Measurements from ENCODE around the gene KLHDC8B. TPM values are rescaled to one million over a fixed set of nuclear protein-coding genes. Genes with fewer than 3 reads are reported as not detected.

The KLHDC8B gene
- total and polyA plus RNA-seq, 9 of the 15 experiments (the other 6 are each of a cell fraction or from before 2014, with no cell fraction given): 6.9 to 34.8 (median 25.2) TPM

Other genes with a start within 250 kb of the KLHDC8B start
Only the 7 nearest of the 15 such genes appear.
- gene IMPDH2, start 142.2 kb upstream of the KLHDC8B start, total RNA-seq (2014; rRNA removed): 376 and 506 TPM in 2 replicates
- 296 and 320 TPM in 2 replicates for gene IMPDH2, start 142.2 kb upstream of the KLHDC8B start, total RNA-seq (2014; rRNA removed; fragmentation: Illumina TruSeq; extraction: Trizol)
- 359 and 366 TPM in 2 replicates for gene IMPDH2, start 142.2 kb upstream of the KLHDC8B start, total RNA-seq (2015; rRNA removed; fragmentation: Illumina TruSeq; extraction: Trizol)
- gene IMPDH2, start 142.2 kb upstream of the KLHDC8B start, total RNA-seq (2021): 315 and 318 TPM in 2 replicates
- 332 and 336 TPM in 2 replicates for gene IMPDH2, start 142.2 kb upstream of the KLHDC8B start, polyA plus RNA-seq (2011; rRNA removed)
- 362 and 391 TPM in 2 replicates for gene IMPDH2, start 142.2 kb upstream of the KLHDC8B start, polyA plus RNA-seq (2014; fragmentation: Illumina TruSeq; extraction: Trizol)
- 100 to 1,000 TPM; 426 to 507 TPM for gene IMPDH2, start 142.2 kb upstream of the KLHDC8B start, polyA plus RNA-seq (2014; fragmentation: Nextera tagmentation; extraction: Ambion mirVana)
- 352 and 442 TPM in 2 replicates for gene IMPDH2, start 142.2 kb upstream of the KLHDC8B start, polyA plus RNA-seq (2014; rRNA removed)
- gene QRICH1, start 77.5 kb upstream of the KLHDC8B start, total RNA-seq (2014; rRNA removed): 54.6 and 59.0 TPM in 2 replicates
- gene QRICH1, start 77.5 kb upstream of the KLHDC8B start, total RNA-seq (2014; rRNA removed; fragmentation: Illumina TruSeq; extraction: Trizol): 56.7 and 67.5 TPM in 2 replicates
- 54.0 and 55.6 TPM in 2 replicates for gene QRICH1, start 77.5 kb upstream of the KLHDC8B start, total RNA-seq (2015; rRNA removed; fragmentation: Illumina TruSeq; extraction: Trizol)
- gene QRICH1, start 77.5 kb upstream of the KLHDC8B start, total RNA-seq (2021): 74.3 and 81.7 TPM in 2 replicates
- gene QRICH1, start 77.5 kb upstream of the KLHDC8B start, polyA plus RNA-seq (2011; rRNA removed): 99.2 and 102 TPM in 2 replicates
- 65.1 and 73.3 TPM in 2 replicates for gene QRICH1, start 77.5 kb upstream of the KLHDC8B start, polyA plus RNA-seq (2014; fragmentation: Illumina TruSeq; extraction: Trizol)
- gene QRICH1, start 77.5 kb upstream of the KLHDC8B start, polyA plus RNA-seq (2014; fragmentation: Nextera tagmentation; extraction: Ambion mirVana): 10 to 100 TPM; 20.1 to 20.5 TPM
- gene QRICH1, start 77.5 kb upstream of the KLHDC8B start, polyA plus RNA-seq (2014; rRNA removed): 89.7 and 90.7 TPM in 2 replicates
- gene QARS1, start 66.8 kb upstream of the KLHDC8B start, total RNA-seq (2014; rRNA removed): 273 and 315 TPM in 2 replicates
- gene QARS1, start 66.8 kb upstream of the KLHDC8B start, total RNA-seq (2014; rRNA removed; fragmentation: Illumina TruSeq; extraction: Trizol): 146 and 170 TPM in 2 replicates
- gene QARS1, start 66.8 kb upstream of the KLHDC8B start, total RNA-seq (2015; rRNA removed; fragmentation: Illumina TruSeq; extraction: Trizol): 176 TPM in 2 replicates
- 297 and 298 TPM in 2 replicates for gene QARS1, start 66.8 kb upstream of the KLHDC8B start, total RNA-seq (2021)
- 148 and 237 TPM in 2 replicates for gene QARS1, start 66.8 kb upstream of the KLHDC8B start, polyA plus RNA-seq (2011; rRNA removed)
- gene QARS1, start 66.8 kb upstream of the KLHDC8B start, polyA plus RNA-seq (2014; fragmentation: Illumina TruSeq; extraction: Trizol): 305 and 381 TPM in 2 replicates
- gene QARS1, start 66.8 kb upstream of the KLHDC8B start, polyA plus RNA-seq (2014; fragmentation: Nextera tagmentation; extraction: Ambion mirVana): 100 to 1,000 TPM; 230 to 310 TPM
- 249 and 307 TPM in 2 replicates for gene QARS1, start 66.8 kb upstream of the KLHDC8B start, polyA plus RNA-seq (2014; rRNA removed)
- gene USP19, start 50.8 kb upstream of the KLHDC8B start, total RNA-seq (2014; rRNA removed): 38.1 and 42.0 TPM in 2 replicates
- 15.5 and 20.0 TPM in 2 replicates for gene USP19, start 50.8 kb upstream of the KLHDC8B start, total RNA-seq (2014; rRNA removed; fragmentation: Illumina TruSeq; extraction: Trizol)
- 20.8 and 25.2 TPM in 2 replicates for gene USP19, start 50.8 kb upstream of the KLHDC8B start, total RNA-seq (2015; rRNA removed; fragmentation: Illumina TruSeq; extraction: Trizol)
- 64.7 and 65.9 TPM in 2 replicates for gene USP19, start 50.8 kb upstream of the KLHDC8B start, total RNA-seq (2021)
- gene USP19, start 50.8 kb upstream of the KLHDC8B start, polyA plus RNA-seq (2011; rRNA removed): 36.9 and 43.3 TPM in 2 replicates
- 34.9 and 37.6 TPM in 2 replicates for gene USP19, start 50.8 kb upstream of the KLHDC8B start, polyA plus RNA-seq (2014; fragmentation: Illumina TruSeq; extraction: Trizol)
- gene USP19, start 50.8 kb upstream of the KLHDC8B start, polyA plus RNA-seq (2014; fragmentation: Nextera tagmentation; extraction: Ambion mirVana): under 1 TPM; 0.24 to 0.43 TPM
- 37.9 and 47.7 TPM in 2 replicates for gene USP19, start 50.8 kb upstream of the KLHDC8B start, polyA plus RNA-seq (2014; rRNA removed)
- gene LAMB2, start 38.5 kb upstream of the KLHDC8B start, total RNA-seq (2014; rRNA removed): 11.1 and 16.2 TPM in 2 replicates
- 4.9 and 6.0 TPM in 2 replicates for gene LAMB2, start 38.5 kb upstream of the KLHDC8B start, total RNA-seq (2014; rRNA removed; fragmentation: Illumina TruSeq; extraction: Trizol)
- gene LAMB2, start 38.5 kb upstream of the KLHDC8B start, total RNA-seq (2015; rRNA removed; fragmentation: Illumina TruSeq; extraction: Trizol): 6.4 and 6.7 TPM in 2 replicates
- gene LAMB2, start 38.5 kb upstream of the KLHDC8B start, total RNA-seq (2021): 17.5 and 17.9 TPM in 2 replicates
- gene LAMB2, start 38.5 kb upstream of the KLHDC8B start, polyA plus RNA-seq (2011; rRNA removed): 19.9 and 39.0 TPM in 2 replicates
- gene LAMB2, start 38.5 kb upstream of the KLHDC8B start, polyA plus RNA-seq (2014; fragmentation: Illumina TruSeq; extraction: Trizol): 17.2 and 18.4 TPM in 2 replicates
- 1 to 10 TPM; 1.4 to 3.0 TPM for gene LAMB2, start 38.5 kb upstream of the KLHDC8B start, polyA plus RNA-seq (2014; fragmentation: Nextera tagmentation; extraction: Ambion mirVana)
- gene LAMB2, start 38.5 kb upstream of the KLHDC8B start, polyA plus RNA-seq (2014; rRNA removed): 22.8 and 26.0 TPM in 2 replicates
- gene CCDC71, start 5.3 kb upstream of the KLHDC8B start, total RNA-seq (2014; rRNA removed): 14.3 and 24.7 TPM in 2 replicates
- 5.6 and 7.4 TPM in 2 replicates for gene CCDC71, start 5.3 kb upstream of the KLHDC8B start, total RNA-seq (2014; rRNA removed; fragmentation: Illumina TruSeq; extraction: Trizol)
- gene CCDC71, start 5.3 kb upstream of the KLHDC8B start, total RNA-seq (2015; rRNA removed; fragmentation: Illumina TruSeq; extraction: Trizol): 12.2 and 13.0 TPM in 2 replicates
- gene CCDC71, start 5.3 kb upstream of the KLHDC8B start, total RNA-seq (2021): 18.4 and 18.7 TPM in 2 replicates
- gene CCDC71, start 5.3 kb upstream of the KLHDC8B start, polyA plus RNA-seq (2011; rRNA removed): 14.1 and 15.6 TPM in 2 replicates
- gene CCDC71, start 5.3 kb upstream of the KLHDC8B start, polyA plus RNA-seq (2014; fragmentation: Illumina TruSeq; extraction: Trizol): 17.1 and 20.1 TPM in 2 replicates
- under 1 TPM; 0.13 to 0.31 TPM for gene CCDC71, start 5.3 kb upstream of the KLHDC8B start, polyA plus RNA-seq (2014; fragmentation: Nextera tagmentation; extraction: Ambion mirVana)
- 19.3 and 21.7 TPM in 2 replicates for gene CCDC71, start 5.3 kb upstream of the KLHDC8B start, polyA plus RNA-seq (2014; rRNA removed)
- 2.6 and 4.2 TPM in 2 replicates for gene C3orf62, start 105.6 kb downstream of the KLHDC8B start, total RNA-seq (2014; rRNA removed)
- gene C3orf62, start 105.6 kb downstream of the KLHDC8B start, total RNA-seq (2014; rRNA removed; fragmentation: Illumina TruSeq; extraction: Trizol): 2.9 and 3.8 TPM in 2 replicates
- 3.4 and 3.5 TPM in 2 replicates for gene C3orf62, start 105.6 kb downstream of the KLHDC8B start, total RNA-seq (2015; rRNA removed; fragmentation: Illumina TruSeq; extraction: Trizol)
- gene C3orf62, start 105.6 kb downstream of the KLHDC8B start, total RNA-seq (2021): 3.0 and 4.2 TPM in 2 replicates
- gene C3orf62, start 105.6 kb downstream of the KLHDC8B start, polyA plus RNA-seq (2011; rRNA removed): 3.8 and 4.3 TPM in 2 replicates
- gene C3orf62, start 105.6 kb downstream of the KLHDC8B start, polyA plus RNA-seq (2014; fragmentation: Illumina TruSeq; extraction: Trizol): 4.0 and 5.7 TPM in 2 replicates
- 1 to 10 TPM; 1.3 to 1.6 TPM for gene C3orf62, start 105.6 kb downstream of the KLHDC8B start, polyA plus RNA-seq (2014; fragmentation: Nextera tagmentation; extraction: Ambion mirVana)
- gene C3orf62, start 105.6 kb downstream of the KLHDC8B start, polyA plus RNA-seq (2014; rRNA removed): 4.6 and 5.6 TPM in 2 replicates

Data from K562 (cell line).